ENCODE measurements around the gene CDC14A. TPM values are rescaled to one million over a fixed set of nuclear protein-coding genes. Genes with fewer than 3 reads are reported as not detected.
A peak's percentile ranks its signal among the peaks of the same experiment; 100 is the strongest.

CDC14A gene
- 10 to 100 TPM; 10.6 to 11.3 TPM for total RNA-seq

GRCh38 chr1:100352267-100353070, at the start of gene CDC14A:
CDC14A (plus strand) TSS chr1:100352506; CDS start chr1:100352955, 449 bp downstream.
- Histone ChIP-seq H3K4me3 (peak within 1 kb of the TSS; percentile 92), H3K4me1 (ENCODE audit: control insufficient read depth in 1 of 2, low read depth in 2 of 2) (peaks cover 0 to 20% of the 10 kb centered on the region in 2 donors), H3K36me3 (no peaks in the 10 kb centered on the region), H3K9me3 (no peaks in the 10 kb centered on the region), H3K27me3 (replicated peaks; ENCODE audit: insufficient read depth) (no peaks in the 10 kb centered on the region), H3K27ac (peak within 1 kb of the TSS; percentile 55 to 62)
- DNase-seq (ENCODE audit: low spot score) = peak; percentile 82
- no peak for TF ChIP-seq CTCF (IDR thresholded peaks at IDR 0.05)
- ATAC-seq (ENCODE audit: insufficient number of reproducible peaks, low FRiP score, low read depth) = peak; percentile 81

GRCh38 chr1:100302739-100303138, 49.6 kb upstream of the CDC14A start:
- Histone ChIP-seq H3K9me3 (no peaks in the 10 kb centered on the region), H3K4me1 (ENCODE audit: control insufficient read depth in 1 of 2, low read depth in 2 of 2) (no peaks in the 10 kb centered on the region), H3K27ac (no peak overlapping the region), H3K4me3 (no peak overlapping the region), H3K36me3 (no peaks in the 10 kb centered on the region), H3K27me3 (replicated peaks; ENCODE audit: insufficient read depth) (no peaks in the 10 kb centered on the region)
- no peak for DNase-seq (ENCODE audit: low spot score)
- TF ChIP-seq CTCF (IDR thresholded peaks at IDR 0.05) = no peak
- no peak for ATAC-seq (ENCODE audit: insufficient number of reproducible peaks, low FRiP score, low read depth)

- Histone ChIP-seq H3K4me3 (no peak overlapping the region), H3K27me3 (replicated peaks; ENCODE audit: insufficient read depth) (no peaks in the 10 kb centered on the region), H3K27ac (no peak overlapping the region), H3K9me3 (no peaks in the 10 kb centered on the region), H3K4me1 (ENCODE audit: control insufficient read depth in 1 of 2, low read depth in 2 of 2) (no peaks in the 10 kb centered on the region), H3K36me3 (no peaks in the 10 kb centered on the region)
- ATAC-seq (ENCODE audit: insufficient number of reproducible peaks, low FRiP score, low read depth) = no peak
- no peak for TF ChIP-seq CTCF (IDR thresholded peaks at IDR 0.05)
- DNase-seq (ENCODE audit: low spot score) = no peak
These were observed 48.1 kb upstream of the CDC14A start for GRCh38 chr1:100304227-100304626.

- no peak for TF ChIP-seq CTCF (IDR thresholded peaks at IDR 0.05)
- H3K27ac ChIP-seq = no peak overlapping the region
- no peaks in the 10 kb centered on the region for H3K4me1 ChIP-seq (ENCODE audit: control insufficient read depth in 1 of 2, low read depth in 2 of 2)
- no peak overlapping the region for H3K4me3 ChIP-seq
- ATAC-seq (ENCODE audit: insufficient number of reproducible peaks, low FRiP score, low read depth) (no peak), DNase-seq (ENCODE audit: low spot score) (no peak)
- H3K36me3 ChIP-seq = no peaks in the 10 kb centered on the region
- no peaks in the 10 kb centered on the region for H3K27me3 ChIP-seq (replicated peaks; ENCODE audit: insufficient read depth)
- H3K9me3 ChIP-seq = no peaks in the 10 kb centered on the region
These were observed 47.4 kb upstream of the CDC14A start for GRCh38 chr1:100304921-100305320.

- TF ChIP-seq CTCF (IDR thresholded peaks at IDR 0.05) = no peak
- Histone ChIP-seq H3K9me3 (no peaks in the 10 kb centered on the region), H3K4me3 (no peak overlapping the region), H3K4me1 (ENCODE audit: control insufficient read depth in 1 of 2, low read depth in 2 of 2) (no peaks in the 10 kb centered on the region), H3K36me3 (no peaks in the 10 kb centered on the region), H3K27ac (no peak overlapping the region), H3K27me3 (replicated peaks; ENCODE audit: insufficient read depth) (no peaks in the 10 kb centered on the region)
- no peak for DNase-seq (ENCODE audit: low spot score)
- no peak for ATAC-seq (ENCODE audit: insufficient number of reproducible peaks, low FRiP score, low read depth)
These were observed 46.4 kb upstream of the CDC14A start for GRCh38 chr1:100305954-100306353.
